GM19328 (cell line): ENCODE results near the gene MCF2L.
"Not testable (repeated sequence)": the region's sequence is repeated elsewhere in the genome, so short reads cannot be mapped to it uniquely, and the experiment has no call there.

Experiments used
- ATAC-seq: cut with Tn5 transposase; IDR thresholded peaks from one replicate; pipeline ENCODE4 v1.9.1; 2021; ENCODE audit warnings: mild to moderate bottlenecking, moderate library complexity; ENCODE audit not compliant: unreplicated experiment

Gene MCF2L

DNA sequence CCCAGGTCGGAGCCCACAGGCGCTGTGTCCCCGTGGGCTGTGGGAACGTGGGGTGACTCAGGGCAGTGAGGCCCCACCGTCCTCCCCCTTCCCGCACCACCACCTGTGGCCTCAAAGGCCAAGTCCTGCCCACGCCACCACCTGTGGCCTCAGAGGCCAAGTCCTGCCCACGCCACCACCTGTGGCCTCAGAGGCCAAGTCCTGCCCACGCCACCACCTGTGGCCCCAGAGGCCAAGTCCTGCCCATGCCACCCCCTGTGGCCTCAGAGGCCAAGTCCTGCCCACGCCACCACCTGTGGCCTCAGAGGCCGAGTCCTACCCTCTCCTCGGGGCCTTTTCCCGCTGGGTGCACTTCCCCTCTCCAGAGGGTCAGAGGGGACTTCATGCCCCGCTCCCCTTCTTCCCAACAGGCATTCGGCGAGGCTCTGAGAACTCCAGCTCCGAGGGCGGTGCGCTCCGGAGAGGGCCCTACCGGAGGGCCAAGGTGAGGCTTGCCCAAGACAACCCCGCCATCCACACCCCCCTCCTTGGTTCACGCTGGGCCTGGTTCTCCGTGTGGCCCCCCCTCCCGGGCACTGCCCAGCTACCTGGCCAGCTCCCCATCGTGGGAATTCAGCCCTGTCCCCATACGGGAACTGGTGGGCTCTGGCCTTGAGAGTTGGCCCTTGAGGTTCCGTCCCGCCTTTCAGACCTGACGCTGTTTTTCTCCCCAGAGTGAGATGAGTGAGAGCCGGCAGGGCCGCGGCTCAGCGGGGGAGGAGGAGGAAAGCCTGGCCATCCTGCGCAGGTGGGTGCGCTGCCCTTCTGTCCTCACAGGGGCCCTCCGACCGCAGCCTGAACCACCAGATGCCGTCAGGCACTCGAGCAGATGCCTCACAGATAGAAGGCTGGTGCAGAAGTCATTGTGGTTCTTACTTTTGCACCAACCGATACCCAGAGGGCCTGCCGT lies 109.2 kb downstream of the MCF2L start:
- no peak for ATAC-seq

DNA sequence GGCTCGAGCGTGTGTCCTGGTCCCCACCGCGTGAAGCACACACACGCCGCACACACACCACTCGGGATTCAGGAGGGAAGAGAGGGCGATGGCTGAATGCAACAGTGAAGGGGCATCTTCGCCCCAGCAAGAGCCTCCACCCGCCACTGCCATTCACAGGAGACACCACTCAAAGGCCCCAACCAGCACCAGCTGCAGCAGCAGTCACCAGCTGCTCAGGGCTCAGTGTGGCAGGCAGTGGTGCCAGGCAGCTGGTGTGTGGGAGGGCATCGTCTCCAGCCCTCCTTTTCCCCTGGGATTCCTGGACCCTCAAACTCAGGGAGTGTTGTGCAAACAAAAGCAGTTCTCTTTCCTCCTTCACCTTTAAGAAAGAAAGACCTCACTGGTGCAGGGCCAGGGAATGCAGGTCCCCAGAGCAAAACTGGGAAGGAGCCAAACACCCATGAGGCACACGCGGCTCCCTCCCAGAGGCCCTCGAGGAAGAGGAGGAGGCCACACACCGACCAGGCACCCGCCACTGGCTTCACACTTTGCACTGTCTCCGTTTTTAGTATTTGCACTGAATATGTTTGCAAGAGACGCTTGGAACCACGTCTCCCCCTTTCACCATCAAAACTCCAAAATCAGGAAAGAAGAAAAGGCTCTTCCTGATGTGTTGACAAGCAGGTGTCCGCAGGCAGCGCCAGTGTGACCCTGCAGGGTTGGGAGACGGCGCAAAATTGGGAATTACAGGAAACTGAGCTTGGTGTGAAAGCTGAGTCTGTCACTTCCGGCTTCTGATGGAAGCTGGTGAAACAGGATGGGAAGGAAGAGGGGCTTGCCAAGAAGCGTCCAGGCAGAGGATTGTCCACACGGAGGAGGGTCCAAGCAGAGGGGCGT lies 110.1 kb downstream of the MCF2L start:
- no peak for ATAC-seq

DNA sequence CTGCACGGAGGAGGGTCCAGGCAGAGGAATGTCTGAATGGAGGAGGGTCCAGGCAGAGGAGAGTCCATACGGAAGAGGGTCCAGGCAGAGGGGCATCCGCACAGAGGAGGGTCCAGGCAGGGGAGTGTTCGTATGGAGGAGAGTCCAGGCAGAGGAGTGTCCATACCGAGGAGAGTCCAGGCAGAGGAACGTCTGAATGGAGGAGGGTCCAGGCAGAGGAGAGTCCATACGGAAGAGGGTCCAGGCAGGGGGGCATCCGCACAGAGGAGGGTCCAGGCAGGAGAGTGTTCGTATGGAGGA lies 110.7 kb downstream of the MCF2L start:
- not testable (repeated sequence) for ATAC-seq

DNA sequence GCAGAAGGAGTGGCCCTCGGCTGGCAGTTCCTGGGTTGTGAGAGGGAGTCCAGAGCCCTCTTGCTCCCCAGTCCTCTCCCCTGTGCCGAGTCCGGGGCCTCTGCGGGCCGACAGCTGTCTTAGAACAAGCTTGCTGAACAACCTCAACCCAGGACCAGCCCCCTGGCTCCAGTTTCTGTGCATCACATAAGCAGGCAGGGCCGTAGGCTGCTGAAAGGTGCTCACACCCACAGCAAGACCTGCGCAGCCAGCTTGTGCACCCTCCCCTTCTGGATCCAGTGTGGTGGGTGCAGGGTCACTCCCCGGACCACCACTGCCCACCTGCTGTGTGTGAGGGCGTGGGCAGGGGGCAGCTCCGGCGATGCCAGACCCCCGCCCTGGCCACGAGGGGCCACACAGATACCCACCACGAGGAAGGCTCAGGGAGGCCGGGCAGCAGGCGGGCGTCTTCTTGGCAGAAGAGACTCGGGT lies 111.4 kb downstream of the MCF2L start:
- no peak for ATAC-seq

DNA sequence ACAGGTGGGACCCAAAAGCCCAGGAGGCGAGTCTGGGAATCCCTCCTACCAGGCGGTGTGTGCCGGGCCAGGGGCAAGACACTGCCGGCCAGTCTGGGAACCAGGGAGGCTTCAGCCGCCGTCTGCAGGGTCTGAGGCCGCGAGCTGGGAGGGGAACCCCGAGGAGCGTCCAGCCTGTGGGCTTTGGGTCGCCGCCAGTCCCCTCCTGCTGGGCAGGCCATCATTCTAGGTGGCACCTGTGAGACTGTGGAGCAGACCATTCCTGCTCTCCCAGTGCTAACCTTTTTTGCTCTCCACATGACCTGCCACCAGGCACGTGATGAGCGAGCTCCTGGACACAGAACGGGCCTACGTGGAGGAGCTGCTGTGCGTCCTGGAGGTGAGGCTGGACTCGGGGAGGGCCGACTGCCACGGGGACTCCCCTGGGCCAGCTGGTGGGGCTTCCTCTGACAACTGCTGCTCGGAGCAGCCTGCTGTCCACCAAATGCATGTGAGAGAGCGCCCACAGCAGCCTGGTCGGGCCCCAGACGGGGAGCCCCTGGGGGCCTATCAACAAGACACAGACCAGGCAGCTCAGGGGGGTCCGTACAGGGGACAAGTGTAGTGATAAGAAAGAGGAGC lies 112.0 kb downstream of the MCF2L start:
- ATAC-seq: no peak

DNA sequence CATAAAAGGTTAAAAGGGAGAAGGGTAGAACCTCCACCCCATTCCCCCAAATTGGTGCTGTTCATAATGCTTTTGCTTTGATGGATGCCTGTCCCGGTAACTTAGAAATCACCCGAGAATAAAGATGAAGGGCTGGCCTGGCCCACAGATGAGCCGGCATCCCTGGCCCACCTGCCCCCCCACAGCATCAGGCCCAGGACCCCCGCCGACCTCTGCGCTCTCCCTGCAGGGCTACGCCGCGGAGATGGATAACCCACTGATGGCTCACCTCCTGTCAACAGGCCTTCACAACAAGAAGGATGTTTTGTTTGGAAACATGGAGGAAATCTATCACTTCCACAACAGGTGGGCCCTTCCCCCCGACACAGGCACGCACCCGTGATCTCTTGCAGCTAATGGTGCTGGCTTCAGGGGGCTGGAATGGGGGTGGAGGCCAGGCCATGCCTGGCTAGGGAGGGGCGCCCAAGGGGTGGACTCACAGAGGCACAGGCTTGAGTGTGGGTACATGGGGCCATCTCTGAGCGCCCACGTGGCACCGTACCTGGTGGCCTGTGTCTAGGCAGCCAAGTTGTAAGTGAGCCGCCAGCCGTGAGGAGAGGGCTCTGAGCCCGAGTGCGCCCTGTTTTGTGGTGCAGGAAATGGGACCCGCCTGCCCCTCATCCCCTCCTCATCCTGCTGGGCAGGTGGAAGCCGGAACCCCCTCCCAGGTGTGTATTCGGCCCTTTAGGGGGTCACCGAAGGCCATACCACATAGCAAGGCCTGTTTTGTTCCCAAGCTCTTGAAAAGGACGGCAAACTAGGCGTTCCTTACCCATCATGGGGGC lies 113.4 kb downstream of the MCF2L start:
- no peak for ATAC-seq

DNA sequence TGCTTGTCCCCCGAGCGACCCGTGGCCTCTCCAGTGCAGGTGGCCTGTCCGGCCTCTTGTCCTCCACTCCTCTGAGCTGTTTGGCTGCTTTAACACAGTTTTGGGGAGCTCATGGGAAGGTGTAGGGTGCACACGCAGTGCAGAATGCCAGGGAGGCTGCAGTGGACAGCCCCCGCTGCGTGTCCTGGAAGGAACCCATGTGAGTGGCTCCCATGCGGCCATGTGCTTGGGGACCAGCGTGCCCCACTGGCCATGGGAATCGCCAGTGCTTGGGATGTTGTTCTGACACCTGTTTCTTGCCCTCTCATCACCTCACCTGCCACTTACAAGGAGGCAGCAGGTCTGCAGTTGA lies 114.0 kb downstream of the MCF2L start:
- ATAC-seq: no peak

DNA sequence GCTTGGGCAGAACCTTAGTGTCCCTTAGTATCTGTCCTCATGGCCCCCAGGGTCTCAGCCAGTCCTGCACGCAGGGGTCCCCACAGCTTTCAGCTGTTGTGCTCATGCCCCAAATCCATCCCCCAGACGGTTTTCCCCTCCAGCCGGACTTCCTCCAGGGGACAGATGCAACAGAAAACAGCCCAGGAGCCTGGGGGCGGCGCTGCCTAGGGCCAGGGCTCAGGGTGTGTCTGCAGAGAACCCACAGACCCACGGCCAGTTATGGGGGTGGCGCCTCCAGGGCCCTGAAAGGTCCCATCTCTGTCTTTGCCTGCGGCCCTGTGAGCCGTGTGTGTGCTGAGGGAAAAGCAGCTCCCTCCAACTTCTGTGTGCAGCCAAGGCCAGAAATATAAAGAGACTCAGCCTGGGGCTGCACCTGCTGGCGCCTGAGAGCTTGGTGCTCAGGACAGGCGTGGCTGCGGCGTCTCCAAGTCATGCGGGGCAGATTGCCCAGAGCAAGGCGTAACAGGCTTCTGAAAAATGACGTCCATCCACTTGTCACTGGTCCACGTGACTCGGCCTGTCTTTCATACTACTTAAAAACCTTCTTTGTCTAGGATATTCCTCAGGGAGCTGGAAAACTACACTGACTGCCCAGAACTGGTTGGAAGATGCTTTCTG lies 114.5 kb downstream of the MCF2L start:
- ATAC-seq: no peak

DNA sequence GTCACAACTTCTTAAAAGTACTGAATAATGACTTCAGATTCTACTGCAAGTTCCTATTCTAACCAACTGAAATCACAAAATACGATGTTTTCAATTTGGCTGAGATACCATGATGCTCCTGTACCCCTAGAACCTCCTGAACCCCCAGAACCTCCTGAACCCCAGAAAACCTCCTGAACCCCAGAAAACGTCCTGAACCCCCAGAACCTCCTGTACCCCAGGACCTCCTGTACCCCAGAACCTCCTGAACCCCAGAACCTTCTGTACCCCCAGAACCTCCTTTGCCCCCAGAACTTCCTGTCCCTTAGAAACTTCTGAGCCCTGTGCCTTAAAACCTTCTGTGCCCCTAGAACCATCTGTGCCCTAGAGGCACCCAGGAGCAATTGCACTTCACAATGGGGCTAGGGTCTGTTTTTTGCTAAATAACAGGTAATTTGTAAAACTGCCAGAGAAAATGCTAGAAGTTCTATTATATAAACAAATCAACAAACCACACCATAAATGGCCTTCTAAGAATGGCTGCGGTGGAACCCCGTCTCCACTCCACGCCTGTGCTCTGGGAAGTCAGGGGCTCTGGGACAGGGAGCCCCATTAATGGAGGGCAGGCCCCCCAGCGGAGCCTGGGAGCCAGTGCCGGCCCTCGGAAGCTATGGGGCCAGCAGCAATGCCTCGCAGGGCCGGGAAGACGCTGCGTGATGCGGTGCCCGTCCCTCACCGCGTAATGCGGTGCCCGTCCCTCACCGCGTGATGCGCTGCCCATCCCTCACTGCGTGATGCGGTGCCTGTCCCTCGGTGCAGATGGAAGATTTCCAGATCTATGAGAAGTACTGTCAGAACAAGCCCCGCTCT lies 115.3 kb downstream of the MCF2L start:
- no peak for ATAC-seq

DNA sequence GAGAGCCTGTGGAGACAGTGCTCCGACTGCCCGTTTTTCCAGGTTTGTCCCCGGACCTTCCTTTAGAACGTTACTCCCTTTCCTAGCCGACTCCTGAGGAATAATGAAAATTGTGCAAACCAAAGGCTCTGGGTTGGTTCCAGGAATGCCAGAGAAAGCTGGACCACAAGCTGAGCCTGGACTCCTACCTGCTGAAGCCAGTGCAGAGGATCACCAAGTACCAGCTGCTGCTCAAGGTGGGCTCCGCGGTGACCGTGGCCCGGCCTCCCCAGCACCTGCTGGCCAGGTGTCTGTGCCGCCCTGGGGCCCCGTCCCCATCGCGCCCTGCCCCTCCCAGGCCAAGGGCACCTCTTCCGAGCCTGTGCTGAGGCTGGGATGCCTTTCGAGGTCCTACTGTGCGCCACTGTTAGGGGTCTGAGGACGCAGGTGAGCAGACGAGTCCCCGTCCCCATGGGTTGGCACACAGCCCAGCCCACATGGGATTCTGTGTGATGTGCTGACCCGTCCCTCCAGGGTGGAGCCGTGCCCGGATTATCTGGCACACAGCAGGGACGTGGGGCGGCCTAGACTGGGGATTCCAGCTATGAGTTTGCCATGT lies 116.0 kb downstream of the MCF2L start:
- no peak for ATAC-seq

DNA sequence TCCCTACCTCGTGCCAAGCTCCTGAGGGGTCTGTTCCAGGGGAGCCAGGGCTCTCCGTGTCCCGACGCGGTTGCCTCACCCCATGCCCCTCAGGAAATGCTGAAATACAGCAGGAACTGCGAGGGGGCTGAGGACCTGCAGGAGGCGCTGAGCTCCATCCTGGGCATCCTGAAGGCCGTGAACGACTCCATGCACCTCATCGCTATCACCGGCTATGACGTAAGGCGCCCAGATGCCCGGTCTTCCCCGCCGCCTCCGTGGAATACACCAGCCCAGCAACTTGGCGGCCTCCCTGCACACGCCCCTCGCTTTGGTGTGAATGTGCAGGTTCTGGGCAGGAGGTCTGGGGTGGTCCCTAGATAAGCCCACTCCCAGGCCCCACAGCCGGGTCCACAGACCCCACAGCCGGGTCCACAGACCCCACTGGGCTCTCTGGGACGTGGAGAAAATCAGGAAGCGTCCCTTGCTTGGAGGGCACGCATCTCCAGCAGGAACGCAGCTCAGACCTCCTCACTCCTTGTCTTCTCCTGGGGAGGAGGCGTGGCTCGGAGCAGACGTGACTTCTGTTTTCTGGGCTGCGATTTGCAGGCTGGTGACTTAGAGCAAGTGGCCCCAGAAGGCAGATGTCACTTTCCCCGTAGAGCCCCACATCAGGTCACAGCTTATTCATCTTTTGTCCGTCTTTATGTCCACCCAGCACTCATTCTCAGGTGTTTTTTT lies 117.2 kb downstream of the MCF2L start:
- no peak for ATAC-seq

DNA sequence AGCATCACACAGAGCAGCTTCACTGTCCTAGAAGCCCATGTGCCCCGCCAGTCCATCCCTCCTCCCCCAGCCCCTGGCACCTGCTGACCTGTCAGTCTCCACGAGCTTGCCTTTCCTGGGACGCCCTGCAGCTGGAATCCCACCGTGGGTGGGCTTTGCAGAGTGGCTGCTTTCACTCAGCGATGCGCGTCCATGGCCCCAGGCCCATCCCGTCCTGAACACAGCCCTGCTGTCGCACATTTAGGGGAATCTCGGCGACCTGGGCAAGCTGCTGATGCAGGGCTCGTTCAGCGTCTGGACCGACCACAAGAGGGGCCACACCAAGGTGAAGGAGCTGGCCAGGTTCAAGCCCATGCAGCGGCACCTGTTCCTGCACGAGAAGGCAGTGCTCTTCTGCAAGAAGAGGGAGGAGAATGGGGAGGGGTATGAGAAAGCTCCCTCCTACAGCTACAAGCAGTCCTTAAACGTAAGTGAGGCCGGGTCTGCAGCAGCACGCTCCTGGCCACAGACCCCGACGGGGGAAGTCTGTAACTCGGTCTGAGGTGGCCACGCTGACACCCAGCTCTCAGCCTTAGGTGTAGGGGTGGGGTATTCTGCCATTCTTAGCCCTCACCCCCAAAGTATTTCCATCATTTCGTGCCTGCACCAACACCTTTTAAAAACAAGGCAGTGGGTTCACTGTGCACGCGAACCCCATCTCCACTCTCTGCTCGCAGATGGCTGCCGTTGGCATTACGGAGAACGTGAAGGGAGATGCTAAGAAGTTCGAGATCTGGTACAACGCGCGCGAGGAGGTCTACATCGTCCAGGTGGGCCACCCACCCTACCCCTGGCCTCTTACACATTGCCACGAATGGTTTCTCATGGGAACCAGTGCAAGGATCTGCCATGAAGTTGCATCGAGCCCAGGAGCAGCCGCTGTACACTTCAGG lies 118.2 kb downstream of the MCF2L start:
- ATAC-seq: no peak

DNA sequence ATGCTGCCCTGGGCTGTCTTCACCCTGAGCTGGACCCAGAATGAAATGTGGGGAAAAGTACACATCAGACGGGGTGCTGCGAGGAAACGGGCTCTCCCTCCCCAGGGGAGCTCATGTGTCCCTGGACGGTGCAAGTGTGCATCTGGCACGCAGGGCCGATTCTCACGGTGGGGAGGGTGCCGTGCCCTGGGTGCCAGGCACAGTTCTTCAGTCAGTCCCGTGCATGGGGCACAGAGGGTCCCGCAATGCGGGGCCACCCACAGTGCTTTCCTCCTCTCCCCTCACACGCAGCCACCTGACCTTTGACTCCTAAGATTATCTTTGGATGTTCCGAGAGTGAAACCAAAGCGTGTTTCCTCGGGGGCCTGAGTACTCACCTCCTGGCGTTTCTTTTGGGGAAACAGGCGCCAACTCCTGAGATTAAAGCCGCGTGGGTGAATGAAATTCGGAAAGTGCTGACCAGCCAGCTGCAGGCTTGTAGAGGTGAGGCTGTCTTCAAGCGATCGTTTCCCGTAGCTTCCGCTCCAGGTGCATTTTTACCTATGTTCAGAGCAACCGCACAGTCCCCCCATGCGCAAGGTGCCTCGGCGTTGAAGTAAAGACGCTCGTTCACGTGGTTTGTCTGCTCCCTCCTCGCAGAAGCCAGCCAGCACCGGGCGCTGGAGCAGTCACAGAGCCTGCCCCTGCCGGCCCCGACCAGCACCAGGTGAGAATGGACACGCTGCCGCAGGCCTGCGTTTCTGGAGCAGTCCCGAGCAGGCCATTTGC lies 119.1 kb downstream of the MCF2L start:
- no peak for ATAC-seq

DNA sequence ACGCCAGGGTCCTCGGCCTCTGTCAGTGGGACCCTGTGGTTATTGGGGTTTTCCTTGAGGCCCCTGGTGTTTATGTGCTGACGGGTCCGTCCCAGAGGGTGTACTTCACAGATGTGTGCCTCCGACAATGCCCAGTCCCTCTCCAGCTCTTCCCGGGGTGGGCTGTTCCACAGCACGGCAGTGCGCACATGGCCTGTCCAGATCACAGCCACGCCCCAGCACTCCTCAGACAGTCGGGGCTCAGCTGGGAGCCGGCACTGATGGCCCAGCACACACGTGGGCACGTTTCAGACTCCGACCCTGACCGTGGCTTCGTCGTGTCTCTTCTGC lies 119.6 kb downstream of the MCF2L start:
- no peak for ATAC-seq

DNA sequence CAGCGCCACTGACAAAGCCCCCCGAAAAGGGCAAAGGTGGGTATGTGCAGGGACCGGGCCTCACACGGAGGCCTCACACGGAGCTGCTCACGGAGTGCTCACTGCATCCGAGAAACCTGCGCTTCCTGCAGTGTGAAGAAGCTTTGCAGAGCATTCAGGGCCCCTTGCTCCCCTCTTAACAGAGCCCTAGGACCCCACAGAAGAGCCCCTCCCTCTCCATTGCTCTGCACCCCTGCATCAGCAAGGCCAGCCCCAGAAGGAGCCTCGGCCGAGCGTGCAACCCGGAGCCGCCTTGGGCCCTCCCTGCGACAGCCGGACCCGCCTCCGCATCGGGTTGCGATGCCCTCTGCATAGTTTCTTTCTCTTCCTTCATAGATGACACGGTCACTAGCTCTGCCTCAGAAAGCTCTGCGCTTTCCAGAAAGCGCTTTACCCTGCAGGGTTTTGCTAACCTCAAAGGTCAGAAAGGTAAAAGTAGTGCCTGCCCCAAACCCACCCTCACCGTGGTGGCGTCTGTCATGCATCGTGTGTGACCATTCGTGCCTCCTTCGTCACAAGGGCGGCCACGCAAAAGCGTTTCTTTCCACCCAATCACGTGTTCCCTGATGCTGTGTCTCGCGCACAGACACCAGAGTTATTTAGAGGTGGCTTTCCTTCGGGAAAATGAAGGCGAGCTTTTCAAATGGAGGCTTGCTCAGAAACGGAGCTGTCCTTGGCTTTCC lies 120.8 kb downstream of the MCF2L start:
- no peak for ATAC-seq

DNA sequence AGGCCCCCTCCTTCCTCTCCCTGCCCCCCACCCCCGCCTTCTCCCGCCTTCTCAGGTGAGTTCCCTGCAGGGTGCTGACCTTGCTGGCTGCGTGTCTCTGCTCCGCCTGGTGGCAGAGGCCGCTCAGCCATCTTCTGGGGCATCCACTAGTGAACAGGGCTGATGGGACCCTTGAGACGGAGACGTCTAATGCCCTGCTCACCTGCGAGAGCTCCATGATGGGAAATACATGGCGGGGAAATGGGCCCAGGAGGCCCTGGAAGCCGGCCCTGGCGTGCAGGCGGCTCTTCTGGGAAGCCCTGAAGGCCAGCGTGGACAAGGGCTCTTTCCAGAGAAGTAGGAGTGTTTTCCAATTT lies 121.4 kb downstream of the MCF2L start:
- no peak for ATAC-seq
